ENCODE results near the gene ZBTB4.

DNA sequence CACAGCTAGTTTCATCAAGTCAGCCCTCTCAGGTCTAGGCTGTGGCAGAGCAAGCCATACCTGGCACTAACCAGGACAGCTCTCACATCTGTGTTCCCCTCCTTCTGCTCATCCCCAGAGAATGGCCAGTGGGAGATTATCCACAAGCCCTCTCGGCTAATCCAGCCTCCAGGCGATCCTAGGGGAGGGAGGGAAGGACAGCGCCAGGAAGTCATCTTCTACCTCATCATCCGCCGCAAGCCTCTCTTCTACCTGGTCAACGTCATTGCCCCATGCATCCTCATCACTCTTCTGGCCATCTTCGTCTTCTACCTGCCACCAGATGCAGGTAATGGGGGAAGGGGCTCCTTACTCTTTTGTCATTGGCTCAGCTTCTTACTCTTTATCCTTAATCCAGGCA, 31.0 kb downstream of the ZBTB4 start:
- TF ChIP-seq, protein P1, sequence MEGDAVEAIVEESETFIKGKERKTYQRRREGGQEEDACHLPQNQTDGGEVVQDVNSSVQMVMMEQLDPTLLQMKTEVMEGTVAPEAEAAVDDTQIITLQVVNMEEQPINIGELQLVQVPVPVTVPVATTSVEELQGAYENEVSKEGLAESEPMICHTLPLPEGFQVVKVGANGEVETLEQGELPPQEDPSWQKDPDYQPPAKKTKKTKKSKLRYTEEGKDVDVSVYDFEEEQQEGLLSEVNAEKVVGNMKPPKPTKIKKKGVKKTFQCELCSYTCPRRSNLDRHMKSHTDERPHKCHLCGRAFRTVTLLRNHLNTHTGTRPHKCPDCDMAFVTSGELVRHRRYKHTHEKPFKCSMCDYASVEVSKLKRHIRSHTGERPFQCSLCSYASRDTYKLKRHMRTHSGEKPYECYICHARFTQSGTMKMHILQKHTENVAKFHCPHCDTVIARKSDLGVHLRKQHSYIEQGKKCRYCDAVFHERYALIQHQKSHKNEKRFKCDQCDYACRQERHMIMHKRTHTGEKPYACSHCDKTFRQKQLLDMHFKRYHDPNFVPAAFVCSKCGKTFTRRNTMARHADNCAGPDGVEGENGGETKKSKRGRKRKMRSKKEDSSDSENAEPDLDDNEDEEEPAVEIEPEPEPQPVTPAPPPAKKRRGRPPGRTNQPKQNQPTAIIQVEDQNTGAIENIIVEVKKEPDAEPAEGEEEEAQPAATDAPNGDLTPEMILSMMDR (conservative IDR thresholded peaks at IDR 0.05; ENCODE audit: low read depth, low read length), result no peak
- TF ChIP-seq EZH2 (IDR thresholded peaks at IDR 0.05; ENCODE audit: low read length, unreplicated experiment), result no peak
- no peak for TF ChIP-seq EZH2phosphoT487 (IDR thresholded peaks at IDR 0.05; ENCODE audit: borderline replicate concordance, low read length)

All from PC-3 (cell line).